GM18507 (cell line): ENCODE results near the gene BOD1L1.

Experiments used
- DNase-seq: peaks from one replicate; pipeline ENCODE4 v3.0.0; 2011; ENCODE audit warnings: low read depth; ENCODE audit not compliant: insufficient read length; ENCODE audit errors: extremely low spot score
- FAIRE-seq: peaks from 2 replicates; lab custom pipeline; 2011; peaks lifted over from hg19 to GRCh38; lab: Jason Lieb, UNC

BOD1L1 gene

GRCh38 chr4:13627606-13628311, at the start of gene BOD1L1:
BOD1L1 (minus strand) TSS chr4:13627725; CDS start chr4:13627587, 138 bp downstream.
- FAIRE-seq (peak; percentile 90), DNase-seq (peak; percentile 81)

DNA sequence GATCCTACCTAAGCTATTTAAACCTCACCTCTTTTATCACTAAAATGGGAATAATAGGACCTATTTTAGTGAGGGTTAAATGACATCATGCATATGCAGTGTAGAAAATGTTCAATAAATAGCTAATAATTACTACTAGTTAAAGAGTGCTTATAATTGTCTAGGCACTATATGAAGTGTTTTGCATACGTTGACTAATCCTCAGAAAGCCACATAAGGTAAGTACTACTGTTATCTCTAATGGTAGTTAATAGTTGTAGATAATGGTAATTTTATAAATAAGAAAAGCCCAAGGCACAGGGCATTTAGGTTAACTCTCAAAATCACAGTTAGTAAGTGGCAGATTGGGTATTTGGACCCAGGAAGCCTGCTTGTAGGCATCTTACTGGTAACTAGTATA, 47.4 kb upstream of the BOD1L1 start:
- FAIRE-seq, result no peak

DNA sequence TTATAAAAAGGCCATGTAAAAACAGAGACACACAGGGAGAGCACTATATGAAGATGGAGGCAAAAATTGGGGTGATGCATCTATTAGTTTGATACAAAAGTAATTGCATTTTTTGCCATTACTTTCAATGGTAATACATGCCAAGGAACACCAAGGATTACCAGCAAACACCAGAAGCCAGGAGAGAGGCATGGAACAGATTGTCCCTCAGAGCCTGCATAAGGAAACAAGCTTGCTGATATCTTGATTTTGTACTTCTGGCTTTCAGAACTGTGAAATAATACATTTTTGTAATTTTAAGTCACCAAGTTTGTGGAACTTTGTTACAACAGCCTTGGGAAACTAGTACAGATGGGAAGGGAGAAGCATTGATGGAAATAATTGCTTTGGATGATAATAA, 45.6 kb upstream of the BOD1L1 start:
- no peak for FAIRE-seq
- DNase-seq, result no peak

More for the DNA sequence above, 47.4 kb upstream of the BOD1L1 start:
- DNase-seq, result no peak

- no peak for FAIRE-seq
- no peak for DNase-seq
Observed at GRCh38 chr4:13670456-13671160, 43.1 kb upstream of the BOD1L1 start.

GRCh38 chr4:13665701-13666660, 38.5 kb upstream of the BOD1L1 start:
- DNase-seq, result no peak
- no peak for FAIRE-seq

GRCh38 chr4:13659341-13660070, 32.0 kb upstream of the BOD1L1 start:
- DNase-seq, result no peak
- FAIRE-seq, result no peak

GRCh38 chr4:13656569-13657405, 29.3 kb upstream of the BOD1L1 start:
- peak; percentile 67 for FAIRE-seq
- peak; percentile 17 for DNase-seq

GRCh38 chr4:13654162-13654797, 26.8 kb upstream of the BOD1L1 start:
- FAIRE-seq, result peak; percentile 83

GRCh38 chr4:13653766-13654161, 26.2 kb upstream of the BOD1L1 start:
- no peak for FAIRE-seq

More at GRCh38 chr4:13654162-13654797, 26.8 kb upstream of the BOD1L1 start:
- peak; percentile 46 for DNase-seq

DNA sequence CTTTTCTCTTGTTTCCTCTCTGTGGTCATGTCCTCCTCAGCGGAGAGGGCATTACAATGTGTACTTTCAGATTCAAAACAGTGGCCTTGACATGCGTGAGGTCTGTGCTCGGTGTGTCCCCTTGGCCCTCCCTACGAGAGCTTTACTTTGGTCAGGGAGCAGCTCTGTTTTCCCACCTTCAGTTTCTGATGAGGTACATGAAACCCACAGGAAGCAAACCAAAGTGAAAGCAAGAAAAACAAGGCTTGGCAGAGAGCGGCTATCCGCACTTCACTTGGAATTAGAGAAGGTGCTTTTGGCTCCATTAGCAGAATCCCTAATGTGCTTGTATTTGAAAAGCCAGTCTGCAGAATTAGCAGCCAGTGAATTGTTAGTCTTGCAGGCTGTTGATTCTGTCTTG, 19.5 kb upstream of the BOD1L1 start:
- FAIRE-seq (peak; percentile 5), DNase-seq (no peak)

More at GRCh38 chr4:13653766-13654161, 26.2 kb upstream of the BOD1L1 start:
- no peak for DNase-seq

GRCh38 chr4:13645075-13645474, 17.6 kb upstream of the BOD1L1 start:
- DNase-seq (no peak), FAIRE-seq (no peak)

- DNase-seq (no peak), FAIRE-seq (no peak)
Observed at GRCh38 chr4:13642170-13642950, 14.8 kb upstream of the BOD1L1 start.

DNA sequence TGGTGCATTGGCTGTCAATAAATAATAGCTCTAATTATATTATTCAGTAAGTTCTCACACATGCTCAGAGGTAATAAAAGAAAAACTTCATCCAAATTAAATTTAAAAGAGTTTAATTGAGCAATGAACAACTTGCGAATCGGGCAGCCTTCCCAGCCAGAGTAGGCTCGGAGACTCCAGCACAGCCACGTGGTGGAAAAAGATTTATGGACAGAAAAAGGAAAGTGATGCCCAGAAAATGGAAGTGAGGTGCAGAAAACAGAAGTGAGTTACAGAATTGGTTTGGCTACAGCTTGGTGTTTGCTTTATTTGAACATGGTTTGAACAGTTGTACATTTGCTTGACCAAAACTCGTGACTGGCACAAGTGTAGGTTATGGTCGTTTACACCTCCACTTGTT, 13.6 kb upstream of the BOD1L1 start:
- FAIRE-seq (no peak), DNase-seq (no peak)

DNA sequence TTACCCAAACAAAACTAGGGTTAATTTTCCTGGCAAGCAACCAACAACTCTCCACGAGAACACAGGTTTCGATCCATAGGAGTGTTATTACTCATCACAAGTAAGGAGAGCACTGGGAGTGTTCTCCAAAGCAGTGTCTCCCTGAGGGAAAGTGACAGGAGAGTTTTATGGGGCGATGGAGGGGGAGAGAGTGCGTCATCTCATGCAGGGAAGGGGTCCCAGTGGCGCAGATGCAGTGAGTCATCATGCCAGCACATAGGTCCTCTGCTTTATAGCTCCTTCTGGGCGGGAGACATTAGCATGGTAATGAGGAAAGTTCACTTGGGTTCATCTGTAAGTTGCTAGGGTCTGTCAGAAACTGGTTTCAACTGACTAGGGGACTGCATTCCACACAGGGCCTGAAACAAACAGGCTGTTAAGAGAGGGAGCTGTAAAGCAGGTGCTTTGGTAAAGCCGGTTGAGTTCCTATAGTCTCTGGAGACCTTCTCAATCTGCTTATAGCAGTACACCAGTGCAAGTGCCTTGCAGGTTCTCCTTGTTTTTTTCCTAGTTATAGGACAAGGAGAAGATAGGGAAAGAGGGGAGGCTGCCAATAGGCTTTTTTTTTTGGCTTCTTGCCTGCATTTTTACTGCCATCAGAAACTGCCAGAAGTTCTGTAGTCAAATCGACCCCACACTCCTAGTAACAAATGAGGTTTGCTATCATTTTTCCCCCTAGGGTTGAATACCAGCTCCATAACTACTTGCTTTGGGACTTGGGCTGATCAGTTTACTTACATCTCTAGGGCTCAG, 12.8 kb upstream of the BOD1L1 start:
- DNase-seq, result no peak
- no peak for FAIRE-seq

DNA sequence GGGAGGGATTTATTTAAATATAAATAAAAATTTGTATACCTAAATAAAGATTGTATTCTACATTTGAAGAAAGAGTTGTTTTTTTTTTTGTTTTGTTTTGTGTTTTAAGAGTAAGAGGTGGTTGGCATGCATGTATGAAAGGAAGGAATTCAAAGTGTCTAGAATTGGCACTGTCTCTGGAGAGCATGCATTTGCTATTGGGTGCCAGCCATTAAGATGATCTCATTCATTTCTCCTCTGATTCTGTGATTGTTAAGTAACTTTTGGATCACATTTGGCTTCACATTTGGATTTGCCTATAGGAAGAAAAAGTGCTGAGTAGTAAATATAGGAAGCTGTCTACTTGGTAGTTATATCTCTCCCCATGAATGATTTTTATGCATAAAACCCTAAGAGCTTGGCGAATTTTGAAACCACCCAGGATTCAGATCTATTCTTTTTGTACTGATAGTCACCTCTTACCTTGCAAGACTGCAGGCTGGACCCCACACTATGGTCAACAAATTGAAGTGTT, 7.8 kb upstream of the BOD1L1 start:
- DNase-seq, result no peak
- no peak for FAIRE-seq

- FAIRE-seq (no peak), DNase-seq (no peak)
Observed at GRCh38 chr4:13633671-13634070, 6.1 kb upstream of the BOD1L1 start.
